Heart right ventricle (tissue), 16 donors: Measurements from ENCODE around the gene SLC3A2. TPM values are rescaled to one million over a fixed set of nuclear protein-coding genes. Genes with fewer than 3 reads are reported as not detected.

Experiments used
- ATAC-seq, 8 donors: fragments of 200-7000 bp; cut with Tn5 transposase; one replicate each; pipeline ENCODE4 v1.9.1; 2020; ENCODE audit warnings: mild to moderate bottlenecking in 8 of 8, moderate library complexity in 8 of 8, moderate number of reproducible peaks in 1 of 8
- DNase-seq, 2 donors: peaks; one replicate each; pipeline ENCODE4 v3.0.0-alpha.2; 2020
- H3K27ac ChIP-seq, 10 donors: fragments of 200-600 bp; sonication (generic) in 2 of 10; one replicate each; pipeline versions ENCODE4 v1.5.0 to v1.8.0; 2020 to 2022; ENCODE audit warnings: mild to moderate bottlenecking in 3 of 10
- H3K27me3 ChIP-seq, 7 donors: fragments of 200-600 bp; one replicate each; pipeline ENCODE4 v1.8.0; 2021 to 2022; ENCODE audit warnings: mild to moderate bottlenecking in 2 of 7
- H3K36me3 ChIP-seq, 9 donors: fragments of 200-600 bp; sonication (generic) in 1 of 9; one replicate each; pipeline versions ENCODE4 v1.5.0 to v1.8.0; 2020 to 2022; ENCODE audit warnings: mild to moderate bottlenecking in 2 of 9
- H3K4me1 ChIP-seq, 9 donors: fragments of 200-600 bp; sonication (generic) in 1 of 9; one replicate each; pipeline versions ENCODE4 v1.5.0 to v1.8.0; 2020 to 2022; ENCODE audit warnings: mild to moderate bottlenecking in 4 of 9
- H3K4me3 ChIP-seq, 10 donors: fragments of 200-600 bp; sonication (generic) in 2 of 10; one replicate each; pipeline versions ENCODE4 v1.5.0 to v1.8.0; 2020 to 2022; ENCODE audit warnings: mild to moderate bottlenecking in 7 of 10, moderate library complexity in 2 of 10
- H3K9me3 ChIP-seq, 11 donors: fragments of 200-600 bp in 10 of 11; sonication (generic) in 2 of 11; one replicate each; pipeline versions ENCODE4 v1.5.0 to v1.8.0; 2013 to 2022; ENCODE audit warnings: mild to moderate bottlenecking in 2 of 11, control low read depth in 1 of 11, moderate library complexity in 1 of 11
- CTCF ChIP-seq, 9 donors: fragments of 200-600 bp; sonication (generic) in 2 of 9; IDR thresholded peaks; one replicate each; pipeline versions ENCODE4 v1.5.0 to v1.8.0; 2021 to 2022; ENCODE audit warnings: antibody characterized with exemption in 9 of 9, mild to moderate bottlenecking in 5 of 9, moderate library complexity in 1 of 9
- WGBS, 2 donors: extraction: QIAGEN DNeasy Blood & Tissue Kit; methylation state at CpG; one replicate each; pipeline ENCODE4 v1.1.7; 2013; ENCODE audit warnings: inconsistent platforms in 1 of 2; 5-methylcytosine and 5-hydroxymethylcytosine counted together
- intact Hi-C, 10 donors: fragments of 100-400 bp; cut with DNase I; formaldehyde crosslinking; loops; one replicate each; pipeline versions ENCODE4 v1.11.1 to v1.14.2; 2022
- polyA plus RNA-seq, 2 donors: library from polyadenylated mRNA; stranded (reverse); fragments of 200-250 nt; gene quantifications; one replicate each; pipeline ENCODE4 v1.2.3, GENCODE V29; 2013
- total RNA-seq, 10 donors: library from RNA; stranded (reverse); fragmentation: NEBNext Ultra II Directional in 3 of 10; extraction: Animal tissue kit (Norgen Biotek cat#: 25700) in 3 of 10; gene quantifications; one replicate each; pipeline versions ENCODE4 v1.2.1 to v1.2.4, GENCODE V29; 2021 to 2023
- donor health status: Arrhythmogenic right ventricular cardiomyopathy.
- donor health status: ischemic (EF 13 %, LVEDD 7.1; RV severe dilation, severe dysfunction).
- donor health status: healthy with polysubstance abuse.
- donor health status: DM: no; HTN: yes; CAD: no.
- donor health status: DM: no; HTN: no; CAD: no.
- donor health status: ischemic (EF 25% LVEDD 6.9; RV normal size, moderate dysfunction).
- donor health status: ischemic (EF 25% LVEDD 5.7; RV mildly dilated, moderate dysfunction).
- donor health status: healthy.
- donor health status: DM: yes; HTN: yes; CAD: no.
- donor health status: Ischemic cardiomyopathy.
- donor health status: ischemic (EF 35%, LVEDD 5.7; RV mildly dilated, moderate dysfunction).
- donor health status: nonischemic (EF 11% LVEDD 7.7; RV severe dilation, severe dysfunction).
- donor health status: DM: yes; HTN: yes; CAD: no.
- donor health status: PGD.
- donor health status: ischemic (EF 29% LVEDD 5.4; RV normal size, mild dysfunction).
- donor health status: nonischemic (EF 23%, LVEDD 6.1; RV moderate dilation, normal function).

Gene SLC3A2
- total and polyA plus RNA-seq, 12 donors, result 32.0 to 110 (median 42.6) TPM

GRCh38 chr11:62889484-62890437 is 9.1 kb downstream of the SLC3A2 start:
- H3K27ac ChIP-seq, result peak overlapping the region in 5 of 10 donors; percentile 35 to 76 (median 56)
- no peaks in the 10 kb centered on the region for H3K9me3 ChIP-seq
- peaks cover 7 to 55% (median 46%) of the 10 kb centered on the region in 9 donors for H3K36me3 ChIP-seq
- intact Hi-C loops, result no loop called here
- peaks cover 0 to 39% (median 14%) of the 10 kb centered on the region in 9 donors for H3K4me1 ChIP-seq
- no peak overlapping the region for H3K4me3 ChIP-seq
- TF ChIP-seq CTCF (IDR thresholded peaks at IDR 0.05), result no peak
- ATAC-seq, result peak in 2 of 8 donors; percentile 11 to 20
- DNase-seq, result no peak
- 66 to 70% methylated on average over 11 of the region's 11 CpGs for WGBS, 2 donors
- H3K27me3 ChIP-seq, result no peaks in the 10 kb centered on the region

GRCh38 chr11:62892077-62892922 is 11.6 kb downstream of the SLC3A2 start:
- TF ChIP-seq CTCF (IDR thresholded peaks at IDR 0.05), result no peak
- ATAC-seq, result no peak
- H3K9me3 ChIP-seq, result no peaks in the 10 kb centered on the region
- WGBS, 2 donors, result 84 to 87% methylated on average over 10 of the region's 10 CpGs
- H3K4me3 ChIP-seq, result no peak overlapping the region
- H3K4me1 ChIP-seq, result peaks cover 0 to 41% (median 12%) of the 10 kb centered on the region in 9 donors
- H3K27ac ChIP-seq, result peak overlapping the region in 1 of 10 donors; percentile 44
- no peaks in the 10 kb centered on the region for H3K27me3 ChIP-seq
- DNase-seq, result no peak
- intact Hi-C loops, result no loop called here
- H3K36me3 ChIP-seq, result peaks cover 0 to 30% (median 20%) of the 10 kb centered on the region in 9 donors

GRCh38 chr11:62895501-62895900 is 14.8 kb downstream of the SLC3A2 start:
- TF ChIP-seq CTCF (IDR thresholded peaks at IDR 0.05), result no peak
- DNase-seq, result no peak
- intact Hi-C loops, result no loop called here
- H3K4me3 ChIP-seq, result no peak overlapping the region
- no peaks in the 10 kb centered on the region for H3K36me3 ChIP-seq
- ATAC-seq, result no peak
- no peaks in the 10 kb centered on the region for H3K27me3 ChIP-seq
- H3K27ac ChIP-seq, result peak overlapping the region in 2 of 10 donors; percentile 22 to 60
- 76 to 78% methylated on average over 6 of the region's 6 CpGs for WGBS, 2 donors
- no peaks in the 10 kb centered on the region for H3K9me3 ChIP-seq
- peaks cover 0 to 25% (median 5%) of the 10 kb centered on the region in 9 donors for H3K4me1 ChIP-seq

- 55 to 66% methylated on average over 10 of the region's 10 CpGs for WGBS, 2 donors
- intact Hi-C loops, result no loop called here
Measured at GRCh38 chr11:62896049-62896448, 15.4 kb downstream of the SLC3A2 start.

More at GRCh38 chr11:62896049-62896448, 15.4 kb downstream of the SLC3A2 start:
- H3K27ac ChIP-seq, result peak overlapping the region in 5 of 10 donors; percentile 22 to 60 (median 45)
- no peaks in the 10 kb centered on the region for H3K9me3 ChIP-seq
- DNase-seq (peak in 1 of 2 donors; percentile 17), ATAC-seq (peak in 4 of 8 donors; percentile 14 to 53 (median 30))
- H3K36me3 ChIP-seq, result no peaks in the 10 kb centered on the region
- H3K27me3 ChIP-seq, result no peaks in the 10 kb centered on the region
- no peak overlapping the region for H3K4me3 ChIP-seq
- H3K4me1 ChIP-seq, result peaks cover 0 to 19% (median 0%) of the 10 kb centered on the region in 9 donors
- TF ChIP-seq CTCF (IDR thresholded peaks at IDR 0.05), result no peak
